ENCODE measurements around the gene SAMD1. TPM values are rescaled to one million over a fixed set of nuclear protein-coding genes. Genes with fewer than 3 reads are reported as not detected.

Gene SAMD1
- total and polyA plus RNA-seq, 9 of the 15 experiments (the other 6 are each of a cell fraction or from before 2014, with no cell fraction given), result 2.9 to 96.0 (median 43.5) TPM

DNA sequence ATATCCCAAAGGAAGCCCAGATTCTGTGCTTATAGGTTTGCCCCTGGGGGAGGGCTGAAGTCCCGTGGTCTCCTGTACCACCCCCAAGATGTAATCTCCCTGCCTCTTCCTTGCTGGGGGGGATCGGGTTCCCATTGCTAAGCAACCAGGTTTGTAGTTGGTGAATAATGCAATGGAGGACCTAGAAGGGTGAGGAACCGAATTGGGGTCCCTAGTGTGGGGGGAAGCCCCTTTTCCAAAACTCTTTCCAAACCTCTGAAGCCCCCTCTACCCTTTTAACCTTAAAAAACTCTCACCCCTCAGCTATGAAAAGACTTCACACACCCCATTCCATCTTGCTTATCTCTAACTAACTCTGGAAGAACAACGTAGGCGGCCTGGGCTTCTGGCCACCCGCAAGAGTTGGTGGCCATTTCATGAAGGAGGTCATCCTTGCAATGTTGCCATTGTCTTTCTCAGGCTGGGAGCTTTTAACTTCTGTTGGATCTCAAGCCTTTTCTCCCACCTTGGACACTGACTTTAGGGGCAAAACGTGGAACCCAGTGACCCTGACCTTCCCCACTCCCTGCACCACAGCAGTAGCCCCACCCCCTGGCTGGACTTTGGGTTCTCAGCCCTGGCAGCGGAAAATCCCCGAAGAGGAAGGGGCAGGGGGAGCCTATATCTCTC is 29.3 kb downstream of the SAMD1 start (continued):
- TF ChIP-seq EGR1 (conservative IDR thresholded peaks at IDR 0.05) (peak; percentile 76), NR2C1 (IDR thresholded peaks at IDR 0.05) (no peak), NR2C1 (tag; IDR thresholded peaks at IDR 0.05) (0 out of 2 replicates have a peak, but pooled peaks have one; percentile 26), ATF7 (IDR thresholded peaks at IDR 0.05) (peak; percentile 67; the same call in 1 of the 2 replicates), TRIM28 (IDR thresholded peaks at IDR 0.05) (no peak), ZNF589 (CRISPR knock-in tag; IDR thresholded peaks at IDR 0.05; ENCODE audit: low read depth) (no peak), DPF2 (IDR thresholded peaks at IDR 0.05) (peak; percentile 47; the same call in 1 of the 2 replicates), EZH2 (IDR thresholded peaks at IDR 0.05; ENCODE audit: borderline replicate concordance, low read depth, low read length) (no peak), ZNF217 (CRISPR knock-in tag; IDR thresholded peaks at IDR 0.05) (no peak), FOXK2 (conservative IDR thresholded peaks at IDR 0.05 in 1 of 2, IDR thresholded peaks at IDR 0.05 in 1 of 2; ENCODE audit: low read depth in 2 of 2) (peak in 1 of 2 experiments; percentile 35; a peak in 1 of 4 replicates), BCL6 (CRISPR knock-in tag; IDR thresholded peaks at IDR 0.05) (no peak), RFX1 (IDR thresholded peaks at IDR 0.05) (peak; percentile 74), EHMT2 (IDR thresholded peaks at IDR 0.05) (peak; percentile 62; the same call in 1 of the 2 replicates)
- TF ChIP-seq, protein P1, sequence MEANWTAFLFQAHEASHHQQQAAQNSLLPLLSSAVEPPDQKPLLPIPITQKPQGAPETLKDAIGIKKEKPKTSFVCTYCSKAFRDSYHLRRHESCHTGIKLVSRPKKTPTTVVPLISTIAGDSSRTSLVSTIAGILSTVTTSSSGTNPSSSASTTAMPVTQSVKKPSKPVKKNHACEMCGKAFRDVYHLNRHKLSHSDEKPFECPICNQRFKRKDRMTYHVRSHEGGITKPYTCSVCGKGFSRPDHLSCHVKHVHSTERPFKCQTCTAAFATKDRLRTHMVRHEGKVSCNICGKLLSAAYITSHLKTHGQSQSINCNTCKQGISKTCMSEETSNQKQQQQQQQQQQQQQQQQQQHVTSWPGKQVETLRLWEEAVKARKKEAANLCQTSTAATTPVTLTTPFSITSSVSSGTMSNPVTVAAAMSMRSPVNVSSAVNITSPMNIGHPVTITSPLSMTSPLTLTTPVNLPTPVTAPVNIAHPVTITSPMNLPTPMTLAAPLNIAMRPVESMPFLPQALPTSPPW (CRISPR knock-in tag; IDR thresholded peaks at IDR 0.05), result peak; percentile 41
- TF ChIP-seq, protein P2, sequence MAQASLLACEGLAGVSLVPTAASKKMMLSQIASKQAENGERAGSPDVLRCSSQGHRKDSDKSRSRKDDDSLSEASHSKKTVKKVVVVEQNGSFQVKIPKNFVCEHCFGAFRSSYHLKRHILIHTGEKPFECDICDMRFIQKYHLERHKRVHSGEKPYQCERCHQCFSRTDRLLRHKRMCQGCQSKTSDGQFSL (CRISPR knock-in tag; IDR thresholded peaks at IDR 0.05), result no peak
- TF ChIP-seq, protein P2 (tag; IDR thresholded peaks at IDR 0.05), result peak in 1 of 2 experiments; percentile 21; a peak in 1 of 4 replicates
- TF ChIP-seq, protein P3, sequence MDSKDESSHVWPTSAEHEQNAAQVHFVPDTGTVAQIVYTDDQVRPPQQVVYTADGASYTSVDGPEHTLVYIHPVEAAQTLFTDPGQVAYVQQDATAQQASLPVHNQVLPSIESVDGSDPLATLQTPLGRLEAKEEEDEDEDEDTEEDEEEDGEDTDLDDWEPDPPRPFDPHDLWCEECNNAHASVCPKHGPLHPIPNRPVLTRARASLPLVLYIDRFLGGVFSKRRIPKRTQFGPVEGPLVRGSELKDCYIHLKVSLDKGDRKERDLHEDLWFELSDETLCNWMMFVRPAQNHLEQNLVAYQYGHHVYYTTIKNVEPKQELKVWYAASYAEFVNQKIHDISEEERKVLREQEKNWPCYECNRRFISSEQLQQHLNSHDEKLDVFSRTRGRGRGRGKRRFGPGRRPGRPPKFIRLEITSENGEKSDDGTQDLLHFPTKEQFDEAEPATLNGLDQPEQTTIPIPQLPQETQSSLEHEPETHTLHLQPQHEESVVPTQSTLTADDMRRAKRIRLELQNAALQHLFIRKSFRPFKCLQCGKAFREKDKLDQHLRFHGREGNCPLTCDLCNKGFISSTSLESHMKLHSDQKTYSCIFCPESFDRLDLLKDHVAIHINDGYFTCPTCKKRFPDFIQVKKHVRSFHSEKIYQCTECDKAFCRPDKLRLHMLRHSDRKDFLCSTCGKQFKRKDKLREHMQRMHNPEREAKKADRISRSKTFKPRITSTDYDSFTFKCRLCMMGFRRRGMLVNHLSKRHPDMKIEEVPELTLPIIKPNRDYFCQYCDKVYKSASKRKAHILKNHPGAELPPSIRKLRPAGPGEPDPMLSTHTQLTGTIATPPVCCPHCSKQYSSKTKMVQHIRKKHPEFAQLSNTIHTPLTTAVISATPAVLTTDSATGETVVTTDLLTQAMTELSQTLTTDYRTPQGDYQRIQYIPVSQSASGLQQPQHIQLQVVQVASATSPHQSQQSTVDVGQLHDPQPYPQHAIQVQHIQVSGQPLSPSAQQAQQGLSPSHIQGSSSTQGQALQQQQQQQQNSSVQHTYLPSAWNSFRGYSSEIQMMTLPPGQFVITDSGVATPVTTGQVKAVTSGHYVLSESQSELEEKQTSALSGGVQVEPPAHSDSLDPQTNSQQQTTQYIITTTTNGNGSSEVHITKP (IDR thresholded peaks at IDR 0.05; ENCODE audit: partially characterized antibody), result peak; percentile 96
- TF ChIP-seq, protein P4, sequence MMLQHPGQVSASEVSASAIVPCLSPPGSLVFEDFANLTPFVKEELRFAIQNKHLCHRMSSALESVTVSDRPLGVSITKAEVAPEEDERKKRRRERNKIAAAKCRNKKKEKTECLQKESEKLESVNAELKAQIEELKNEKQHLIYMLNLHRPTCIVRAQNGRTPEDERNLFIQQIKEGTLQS (IDR thresholded peaks at IDR 0.05), result no peak
- TF ChIP-seq, protein P4 (CRISPR knock-in tag; conservative IDR thresholded peaks at IDR 0.05), result no peak
